ENCODE data around the gene CCDC137. TPM values are rescaled to one million over a fixed set of nuclear protein-coding genes. Genes with fewer than 3 reads are reported as not detected.

Gene CCDC137
- total and polyA plus RNA-seq, 2 of the 13 experiments (the other 11 are each of a cell fraction or from before 2014, with no cell fraction given), result 14.6 to 39.1 TPM

- BruUV-seq (replicated peaks), result no TSS peak
- Histone ChIP-seq H3K4me1 (ENCODE audit: insufficient read depth, low read length) (peaks cover 32% of the 10 kb centered on the region), H4K20me1 (ENCODE audit: insufficient read depth, low read length) (no peaks in the 10 kb centered on the region), H3K27me3 (ENCODE audit: control insufficient read depth in 1 of 2, insufficient read depth in 2 of 2, low read length in 2 of 2) (no peaks in the 10 kb centered on the region; a peak in 1 of 5 replicates), H2AFZ (ENCODE audit: low read length) (no peak overlapping the region), H3K9me3 (ENCODE audit: low read length) (no peaks in the 10 kb centered on the region), H3K9ac (ENCODE audit: insufficient read depth, low read depth, low read length) (no peak overlapping the region), H3K79me2 (ENCODE audit: insufficient read depth, low read length) (peaks cover 28% of the 10 kb centered on the region), H3K27ac (ENCODE audit: extremely low read length, insufficient read depth, low read length) (no peak overlapping the region), H3K4me2 (ENCODE audit: low read depth, low read length) (no peak overlapping the region), H3K4me3 (replicated peaks in 1 of 3; ENCODE audit: insufficient read depth in 1 of 3, low read depth in 2 of 3, low read length in 3 of 3) (no peak overlapping the region), H3K36me3 (replicated peaks in 1 of 2; ENCODE audit: control insufficient read depth in 1 of 2, insufficient read depth in 2 of 2, low read length in 2 of 2) (peaks cover 18 to 37% of the 10 kb centered on the region in 2 experiments)
- ATAC-seq, result no peak
- in situ Hi-C loops (cut with HindIII; ENCODE audit: extremely low pct_ligation_motif_present, low pct_unique_long_range_greater_than_20kb) (no loop called here), intact Hi-C loops (cut with micrococcal nuclease; ENCODE audit: unreplicated experiment) (no loop called here)
- 100% methylated on average over 8 of the region's 25 CpGs for WGBS (ENCODE audit: low lambda C conversion rate)
- FAIRE-seq, result no peak
- CTCF ChIA-PET (ENCODE audit: low intra/inter-chr PET ratio, low total read pairs), result no interaction called here
- POLR2A ChIA-PET, result interaction anchor here (1.3 to 4.2 kb wide), 4 partner anchors 19 to 153 kb away, joined by 3 to 25 read pairs (median 10); partner anchors contain the start of genes ARL16, HGS and P4HB
- DNase-seq (ENCODE audit: low spot score), result no peak
- TF ChIP-seq TAF1 (CRISPR knock-in tag; IDR thresholded peaks at IDR 0.05) (0 out of 2 replicates have a peak, but pooled peaks have one; percentile 19), POLR2A (IDR thresholded peaks at IDR 0.05; ENCODE audit: insufficient read depth in 1 of 2, low read depth in 2 of 2, low read length in 2 of 2) (peak in 1 of 2 experiments; percentile 8; a peak in 2 of 4 replicates), NR1H2 (CRISPR knock-in tag; IDR thresholded peaks at IDR 0.05; ENCODE audit: borderline replicate concordance, low read depth) (no peak), ZNF138 (CRISPR knock-in tag; IDR thresholded peaks at IDR 0.05; ENCODE audit: low read depth) (0 out of 2 replicates have a peak, but pooled peaks have one; percentile 26), ZNF687 (CRISPR knock-in tag; IDR thresholded peaks at IDR 0.05) (peak; percentile 52), ZFP41 (CRISPR knock-in tag; IDR thresholded peaks at IDR 0.05; ENCODE audit: borderline replicate concordance) (peak; percentile 23; the same call in 1 of the 2 replicates), KAT7 (CRISPR knock-in tag; IDR thresholded peaks at IDR 0.05; ENCODE audit: borderline replicate concordance) (no peak), ELF1 (CRISPR knock-in tag; IDR thresholded peaks at IDR 0.05) (no peak), AHR (CRISPR knock-in tag; IDR thresholded peaks at IDR 0.05) (0 out of 2 replicates have a peak, but pooled peaks have one; percentile 13), ZC3H13 (CRISPR knock-in tag; IDR thresholded peaks at IDR 0.05) (peak; percentile 60; the same call in 1 of the 2 replicates), FOXP1 (IDR thresholded peaks at IDR 0.05) (no peak), FOXP1 (CRISPR knock-in tag; IDR thresholded peaks at IDR 0.05) (no peak), RXRA (CRISPR knock-in tag; IDR thresholded peaks at IDR 0.05) (0 out of 2 replicates have a peak, but pooled peaks have one; percentile 3), HIVEP1 (CRISPR knock-in tag; IDR thresholded peaks at IDR 0.05) (peak; percentile 30; the same call in 1 of the 2 replicates), HNF4G (IDR thresholded peaks at IDR 0.05; ENCODE audit: borderline replicate concordance, low read depth, low read length) (no peak), HNF4G (CRISPR knock-in tag; IDR thresholded peaks at IDR 0.05; ENCODE audit: borderline replicate concordance, low read depth) (no peak), NR0B2 (CRISPR knock-in tag; IDR thresholded peaks at IDR 0.05) (0 out of 2 replicates have a peak, but pooled peaks have one; percentile 21), RBM22 (optimal IDR thresholded peaks at IDR 0.05; ENCODE audit: low read length) (peak; percentile 1)
These were observed 41.4 kb downstream of the CCDC137 start for GRCh38 chr17:81707725-81708646.
